HEK293 (cell line): Measurements from ENCODE around the gene TMEM205.

Experiments
- BCL11B ChIP-seq: fragments of 450-650 bp; formaldehyde crosslinking; IDR thresholded peaks from 2 replicates; pipeline ENCODE4 v1.5.1; 2016; ENCODE audit warnings: low read depth, missing biosample characterization, missing genetic modification characterization
- KLF7 ChIP-seq: fragments of 450-650 bp; formaldehyde crosslinking; IDR thresholded peaks from 2 replicates; pipeline ENCODE4 v1.5.1; 2016; ENCODE audit warnings: missing biosample characterization, missing genetic modification characterization, borderline replicate concordance
- MZF1 ChIP-seq: fragments of 450-650 bp; formaldehyde crosslinking; IDR thresholded peaks from 2 replicates; pipeline ENCODE4 v1.5.1; 2017; ENCODE audit warnings: missing biosample characterization, missing genetic modification characterization, borderline replicate concordance
- RBAK ChIP-seq: fragments of 450-650 bp; formaldehyde crosslinking; IDR thresholded peaks from 2 replicates; pipeline ENCODE4 v1.5.1; 2016; ENCODE audit warnings: missing biosample characterization, missing genetic modification characterization
- SP3 ChIP-seq: fragments of 450-650 bp; formaldehyde crosslinking; IDR thresholded peaks from 2 replicates; pipeline ENCODE4 v1.5.1; 2016; ENCODE audit warnings: missing biosample characterization, missing genetic modification characterization
- TCF7L2 ChIP-seq: IDR thresholded peaks from 2 replicates; pipeline ENCODE4 v1.6.1; 2011; ENCODE audit warnings: low read depth, mild to moderate bottlenecking, inconsistent platforms, low read length, moderate library complexity, borderline replicate concordance
- YY1 ChIP-seq: fragments of 450-650 bp; formaldehyde crosslinking; IDR thresholded peaks from 2 replicates; pipeline ENCODE4 v1.5.1; 2018; ENCODE audit warnings: missing biosample characterization, missing genetic modification characterization
- ZFHX2 ChIP-seq: fragments of 450-650 bp; formaldehyde crosslinking; conservative IDR thresholded peaks from 2 replicates; pipeline ENCODE4 v1.5.1; 2016; ENCODE audit warnings: missing biosample characterization, missing genetic modification characterization
- ZFP41 ChIP-seq: fragments of 450-650 bp; formaldehyde crosslinking; IDR thresholded peaks from 2 replicates; pipeline ENCODE4 v1.5.1; 2016; ENCODE audit warnings: missing biosample characterization, missing genetic modification characterization, borderline replicate concordance
- ZNF114 ChIP-seq: fragments of 450-650 bp; formaldehyde crosslinking; IDR thresholded peaks from 2 replicates; pipeline ENCODE4 v1.5.0; 2017; ENCODE audit warnings: missing biosample characterization, missing genetic modification characterization
- ZNF221 ChIP-seq: fragments of 450-650 bp; formaldehyde crosslinking; IDR thresholded peaks from 2 replicates; pipeline ENCODE4 v1.5.1; 2017; ENCODE audit warnings: missing biosample characterization, missing genetic modification characterization, borderline replicate concordance
- ZNF335 ChIP-seq: fragments of 450-650 bp; formaldehyde crosslinking; conservative IDR thresholded peaks from 2 replicates; pipeline ENCODE4 v1.5.1; 2016; ENCODE audit warnings: missing biosample characterization, missing genetic modification characterization
- ZNF473 ChIP-seq: fragments of 450-650 bp; formaldehyde crosslinking; IDR thresholded peaks from 2 replicates; pipeline ENCODE4 v1.5.1; 2017; ENCODE audit warnings: missing biosample characterization, missing genetic modification characterization
- ZNF514 ChIP-seq: fragments of 450-650 bp; formaldehyde crosslinking; IDR thresholded peaks from 2 replicates; pipeline ENCODE4 v1.5.1; 2016; ENCODE audit warnings: missing biosample characterization, missing genetic modification characterization
- ZNF560 ChIP-seq: fragments of 450-650 bp; formaldehyde crosslinking; IDR thresholded peaks from 2 replicates; pipeline ENCODE4 v1.5.1; 2017; ENCODE audit warnings: missing biosample characterization, missing genetic modification characterization, borderline replicate concordance
- ZNF561 ChIP-seq: fragments of 450-650 bp; IDR thresholded peaks from 2 replicates; pipeline ENCODE4 v1.5.1; 2018; ENCODE audit warnings: missing biosample characterization, missing genetic modification characterization, borderline replicate concordance
- ZNF677 ChIP-seq: fragments of 450-650 bp; IDR thresholded peaks from 2 replicates; pipeline ENCODE4 v1.5.0; 2018; ENCODE audit warnings: missing biosample characterization, mild to moderate bottlenecking, missing genetic modification characterization, moderate library complexity
- ZNF837 ChIP-seq: fragments of 450-650 bp; formaldehyde crosslinking; IDR thresholded peaks from 2 replicates; pipeline ENCODE4 v1.5.1; 2016; ENCODE audit warnings: missing biosample characterization, missing genetic modification characterization
- ZSCAN23 ChIP-seq: fragments of 450-650 bp; formaldehyde crosslinking; IDR thresholded peaks from 2 replicates; pipeline ENCODE4 v1.5.1; 2016; ENCODE audit warnings: missing biosample characterization, missing genetic modification characterization
- ZSCAN30 ChIP-seq: fragments of 450-650 bp; IDR thresholded peaks from 2 replicates; pipeline ENCODE4 v1.5.1; 2018; ENCODE audit warnings: missing biosample characterization, mild to moderate bottlenecking, missing genetic modification characterization, moderate library complexity
- TF ChIP-seq, protein P1 (sequence below): fragments of 450-650 bp; formaldehyde crosslinking; IDR thresholded peaks from 2 replicates; pipeline ENCODE4 v1.5.1; 2017; ENCODE audit warnings: missing biosample characterization, missing genetic modification characterization
- TF ChIP-seq, protein P2 (sequence below): fragments of 450-650 bp; formaldehyde crosslinking; IDR thresholded peaks from 2 replicates; pipeline ENCODE4 v1.5.1; 2016; ENCODE audit warnings: missing biosample characterization, missing genetic modification characterization
- TF ChIP-seq, protein P3 (sequence below): fragments of 450-650 bp; formaldehyde crosslinking; IDR thresholded peaks from 2 replicates; pipeline ENCODE4 v1.5.0; 2017; ENCODE audit warnings: missing biosample characterization, missing genetic modification characterization, borderline replicate concordance
- TF ChIP-seq, protein P4 (sequence below): fragments of 450-650 bp; formaldehyde crosslinking; IDR thresholded peaks from 2 replicates; pipeline ENCODE4 v1.5.1; 2016; ENCODE audit warnings: missing biosample characterization, missing genetic modification characterization
- TF ChIP-seq, protein P5 (sequence below): fragments of 450-650 bp; formaldehyde crosslinking; IDR thresholded peaks from 2 replicates; pipeline ENCODE4 v1.5.1; 2016; ENCODE audit warnings: missing biosample characterization, missing genetic modification characterization
- TF ChIP-seq, protein P6 (sequence below): fragments of 450-650 bp; IDR thresholded peaks from 2 replicates; pipeline ENCODE4 v1.5.1; 2018; ENCODE audit warnings: missing biosample characterization, missing genetic modification characterization

Gene TMEM205

DNA sequence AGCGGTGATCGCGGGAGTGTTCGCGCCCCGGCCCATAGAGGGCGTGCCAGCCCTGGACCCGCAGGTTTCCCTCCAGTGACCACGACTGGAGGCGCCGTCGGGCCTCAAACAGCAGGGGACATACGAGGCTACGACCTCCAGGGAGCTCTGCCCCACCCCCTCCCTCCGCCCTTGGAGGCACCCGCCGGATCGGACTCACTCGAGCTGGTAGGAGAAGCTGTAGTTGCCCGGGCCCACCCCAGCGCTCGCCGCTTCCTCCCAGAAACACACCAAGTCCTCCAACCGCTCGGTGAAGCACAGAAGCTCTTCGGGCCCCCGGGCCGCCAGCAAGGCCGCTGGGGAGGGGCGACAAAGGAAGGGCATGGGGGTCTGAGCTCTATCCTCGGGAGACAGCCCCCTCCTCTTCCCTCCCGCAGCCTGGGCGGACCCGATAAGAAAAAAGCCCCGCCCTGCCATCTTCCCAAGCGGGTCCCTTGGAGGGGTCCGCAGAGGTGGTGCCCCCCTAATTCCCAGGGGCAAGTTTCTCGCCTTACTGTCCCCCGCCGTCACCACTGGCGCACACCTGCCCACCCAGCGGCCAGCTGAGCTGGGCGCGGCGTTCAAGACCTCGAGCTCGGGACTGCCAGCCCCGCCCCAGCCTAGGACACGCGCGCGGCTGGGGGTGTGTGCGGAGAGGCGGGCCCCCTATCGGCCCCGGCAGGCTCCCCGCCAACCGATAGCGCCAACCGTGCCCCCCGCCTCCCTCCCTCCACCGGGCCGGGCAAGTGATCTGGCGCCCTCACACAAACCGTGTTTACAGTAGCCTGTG, 37.0 kb upstream of the TMEM205 start (continued):
- TF ChIP-seq ZSCAN30 (tag by site-specific recombination), result peak; percentile 74
- no peak for TF ChIP-seq ZNF514 (tag by site-specific recombination)
- TF ChIP-seq BCL11B (tag by site-specific recombination), result peak; percentile 23; the same call in 1 of the 2 replicates
- TF ChIP-seq KLF7 (tag by site-specific recombination), result no peak
- no peak for TF ChIP-seq ZNF473
- TF ChIP-seq ZSCAN23 (tag by site-specific recombination), result no peak
- TF ChIP-seq SP3 (tag by site-specific recombination), result peak; percentile 83
- no peak for TF ChIP-seq ZNF114 (tag by site-specific recombination)
- TF ChIP-seq, protein P1, sequence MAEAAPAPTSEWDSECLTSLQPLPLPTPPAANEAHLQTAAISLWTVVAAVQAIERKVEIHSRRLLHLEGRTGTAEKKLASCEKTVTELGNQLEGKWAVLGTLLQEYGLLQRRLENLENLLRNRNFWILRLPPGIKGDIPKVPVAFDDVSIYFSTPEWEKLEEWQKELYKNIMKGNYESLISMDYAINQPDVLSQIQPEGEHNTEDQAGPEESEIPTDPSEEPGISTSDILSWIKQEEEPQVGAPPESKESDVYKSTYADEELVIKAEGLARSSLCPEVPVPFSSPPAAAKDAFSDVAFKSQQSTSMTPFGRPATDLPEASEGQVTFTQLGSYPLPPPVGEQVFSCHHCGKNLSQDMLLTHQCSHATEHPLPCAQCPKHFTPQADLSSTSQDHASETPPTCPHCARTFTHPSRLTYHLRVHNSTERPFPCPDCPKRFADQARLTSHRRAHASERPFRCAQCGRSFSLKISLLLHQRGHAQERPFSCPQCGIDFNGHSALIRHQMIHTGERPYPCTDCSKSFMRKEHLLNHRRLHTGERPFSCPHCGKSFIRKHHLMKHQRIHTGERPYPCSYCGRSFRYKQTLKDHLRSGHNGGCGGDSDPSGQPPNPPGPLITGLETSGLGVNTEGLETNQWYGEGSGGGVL, result peak; percentile 52
- no peak for TF ChIP-seq ZNF837 (tag by site-specific recombination)
- TF ChIP-seq, protein P2, sequence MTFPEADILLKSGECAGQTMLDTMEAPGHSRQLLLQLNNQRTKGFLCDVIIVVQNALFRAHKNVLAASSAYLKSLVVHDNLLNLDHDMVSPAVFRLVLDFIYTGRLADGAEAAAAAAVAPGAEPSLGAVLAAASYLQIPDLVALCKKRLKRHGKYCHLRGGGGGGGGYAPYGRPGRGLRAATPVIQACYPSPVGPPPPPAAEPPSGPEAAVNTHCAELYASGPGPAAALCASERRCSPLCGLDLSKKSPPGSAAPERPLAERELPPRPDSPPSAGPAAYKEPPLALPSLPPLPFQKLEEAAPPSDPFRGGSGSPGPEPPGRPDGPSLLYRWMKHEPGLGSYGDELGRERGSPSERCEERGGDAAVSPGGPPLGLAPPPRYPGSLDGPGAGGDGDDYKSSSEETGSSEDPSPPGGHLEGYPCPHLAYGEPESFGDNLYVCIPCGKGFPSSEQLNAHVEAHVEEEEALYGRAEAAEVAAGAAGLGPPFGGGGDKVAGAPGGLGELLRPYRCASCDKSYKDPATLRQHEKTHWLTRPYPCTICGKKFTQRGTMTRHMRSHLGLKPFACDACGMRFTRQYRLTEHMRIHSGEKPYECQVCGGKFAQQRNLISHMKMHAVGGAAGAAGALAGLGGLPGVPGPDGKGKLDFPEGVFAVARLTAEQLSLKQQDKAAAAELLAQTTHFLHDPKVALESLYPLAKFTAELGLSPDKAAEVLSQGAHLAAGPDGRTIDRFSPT (tag by site-specific recombination), result peak; percentile 60
- no peak; the same call in 1 of the 2 replicates for TF ChIP-seq ZNF561 (tag by site-specific recombination)
- TF ChIP-seq ZNF677 (tag by site-specific recombination), result no peak
- no peak for TF ChIP-seq ZNF560 (tag by site-specific recombination)
- peak; percentile 62 for TF ChIP-seq ZFHX2
- no peak for TF ChIP-seq ZNF221 (tag by site-specific recombination)
- peak; percentile 4; the same call in 1 of the 2 replicates for TF ChIP-seq ZNF335 (tag by site-specific recombination)
- no peak for TF ChIP-seq TCF7L2
- TF ChIP-seq ZFP41 (tag by site-specific recombination), result no peak
- TF ChIP-seq, protein P3, sequence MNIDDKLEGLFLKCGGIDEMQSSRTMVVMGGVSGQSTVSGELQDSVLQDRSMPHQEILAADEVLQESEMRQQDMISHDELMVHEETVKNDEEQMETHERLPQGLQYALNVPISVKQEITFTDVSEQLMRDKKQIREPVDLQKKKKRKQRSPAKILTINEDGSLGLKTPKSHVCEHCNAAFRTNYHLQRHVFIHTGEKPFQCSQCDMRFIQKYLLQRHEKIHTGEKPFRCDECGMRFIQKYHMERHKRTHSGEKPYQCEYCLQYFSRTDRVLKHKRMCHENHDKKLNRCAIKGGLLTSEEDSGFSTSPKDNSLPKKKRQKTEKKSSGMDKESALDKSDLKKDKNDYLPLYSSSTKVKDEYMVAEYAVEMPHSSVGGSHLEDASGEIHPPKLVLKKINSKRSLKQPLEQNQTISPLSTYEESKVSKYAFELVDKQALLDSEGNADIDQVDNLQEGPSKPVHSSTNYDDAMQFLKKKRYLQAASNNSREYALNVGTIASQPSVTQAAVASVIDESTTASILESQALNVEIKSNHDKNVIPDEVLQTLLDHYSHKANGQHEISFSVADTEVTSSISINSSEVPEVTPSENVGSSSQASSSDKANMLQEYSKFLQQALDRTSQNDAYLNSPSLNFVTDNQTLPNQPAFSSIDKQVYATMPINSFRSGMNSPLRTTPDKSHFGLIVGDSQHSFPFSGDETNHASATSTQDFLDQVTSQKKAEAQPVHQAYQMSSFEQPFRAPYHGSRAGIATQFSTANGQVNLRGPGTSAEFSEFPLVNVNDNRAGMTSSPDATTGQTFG (tag by site-specific recombination), result no peak
- TF ChIP-seq, protein P4, sequence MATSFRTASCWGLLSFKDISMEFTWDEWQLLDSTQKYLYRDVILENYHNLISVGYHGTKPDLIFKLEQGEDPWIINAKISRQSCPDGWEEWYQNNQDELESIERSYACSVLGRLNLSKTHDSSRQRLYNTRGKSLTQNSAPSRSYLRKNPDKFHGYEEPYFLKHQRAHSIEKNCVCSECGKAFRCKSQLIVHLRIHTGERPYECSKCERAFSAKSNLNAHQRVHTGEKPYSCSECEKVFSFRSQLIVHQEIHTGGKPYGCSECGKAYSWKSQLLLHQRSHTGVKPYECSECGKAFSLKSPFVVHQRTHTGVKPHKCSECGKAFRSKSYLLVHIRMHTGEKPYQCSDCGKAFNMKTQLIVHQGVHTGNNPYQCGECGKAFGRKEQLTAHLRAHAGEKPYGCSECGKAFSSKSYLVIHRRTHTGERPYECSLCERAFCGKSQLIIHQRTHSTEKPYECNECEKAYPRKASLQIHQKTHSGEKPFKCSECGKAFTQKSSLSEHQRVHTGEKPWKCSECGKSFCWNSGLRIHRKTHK (tag by site-specific recombination), result no peak
- TF ChIP-seq RBAK (tag by site-specific recombination), result no peak
- TF ChIP-seq YY1, result no peak
- TF ChIP-seq, protein P5, sequence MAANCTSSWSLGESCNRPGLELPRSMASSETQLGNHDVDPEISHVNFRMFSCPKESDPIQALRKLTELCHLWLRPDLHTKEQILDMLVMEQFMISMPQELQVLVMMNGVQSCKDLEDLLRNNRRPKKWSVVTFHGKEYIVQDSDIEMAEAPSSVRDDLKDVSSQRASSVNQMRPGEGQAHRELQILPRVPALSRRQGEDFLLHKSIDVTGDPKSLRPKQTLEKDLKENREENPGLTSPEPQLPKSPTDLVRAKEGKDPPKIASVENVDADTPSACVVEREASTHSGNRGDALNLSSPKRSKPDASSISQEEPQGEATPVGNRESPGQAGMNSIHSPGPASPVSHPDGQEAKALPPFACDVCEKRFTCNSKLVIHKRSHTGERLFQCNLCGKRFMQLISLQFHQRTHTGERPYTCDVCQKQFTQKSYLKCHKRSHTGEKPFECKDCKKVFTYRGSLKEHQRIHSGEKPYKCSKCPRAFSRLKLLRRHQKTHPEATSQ (tag by site-specific recombination), result peak; percentile 54; the same call in 1 of the 2 replicates
- no peak for TF ChIP-seq MZF1
- TF ChIP-seq, protein P6, sequence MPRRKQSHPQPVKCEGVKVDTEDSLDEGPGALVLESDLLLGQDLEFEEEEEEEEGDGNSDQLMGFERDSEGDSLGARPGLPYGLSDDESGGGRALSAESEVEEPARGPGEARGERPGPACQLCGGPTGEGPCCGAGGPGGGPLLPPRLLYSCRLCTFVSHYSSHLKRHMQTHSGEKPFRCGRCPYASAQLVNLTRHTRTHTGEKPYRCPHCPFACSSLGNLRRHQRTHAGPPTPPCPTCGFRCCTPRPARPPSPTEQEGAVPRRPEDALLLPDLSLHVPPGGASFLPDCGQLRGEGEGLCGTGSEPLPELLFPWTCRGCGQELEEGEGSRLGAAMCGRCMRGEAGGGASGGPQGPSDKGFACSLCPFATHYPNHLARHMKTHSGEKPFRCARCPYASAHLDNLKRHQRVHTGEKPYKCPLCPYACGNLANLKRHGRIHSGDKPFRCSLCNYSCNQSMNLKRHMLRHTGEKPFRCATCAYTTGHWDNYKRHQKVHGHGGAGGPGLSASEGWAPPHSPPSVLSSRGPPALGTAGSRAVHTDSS, result no peak
